NK-92 (cell line): Measurements from ENCODE around the gene OR7D2.
"Not testable (repeated sequence)": the region's sequence is repeated elsewhere in the genome, so short reads cannot be mapped to it uniquely, and the experiment has no call there.

Experiments
- DNase-seq: peaks from one replicate; lab custom pipeline; 2025; ENCODE audit not compliant: unreplicated experiment; lab: John Stamatoyannopoulos, UW

The OR7D2 gene

DNA sequence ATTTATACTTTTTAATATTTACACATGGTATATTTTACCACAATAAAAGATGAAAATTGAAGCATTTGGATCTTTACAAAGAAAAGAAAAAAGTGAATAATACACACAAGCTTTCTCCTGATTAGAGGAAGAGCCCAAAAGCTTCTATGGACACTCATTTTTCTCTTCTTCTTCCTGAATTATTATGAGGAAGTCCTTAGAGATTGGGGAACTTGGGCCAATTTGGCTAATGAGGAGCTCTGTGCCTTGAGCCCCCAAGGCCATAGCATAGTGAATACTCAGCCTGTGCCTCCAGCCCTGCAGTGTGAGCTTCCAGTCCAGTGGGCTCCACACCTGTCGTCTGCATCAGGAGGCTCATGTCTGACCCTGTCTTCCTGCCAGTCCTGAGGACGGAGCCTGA, 19.3 kb downstream of the OR7D2 start:
- DNase-seq = not testable (repeated sequence)

DNA sequence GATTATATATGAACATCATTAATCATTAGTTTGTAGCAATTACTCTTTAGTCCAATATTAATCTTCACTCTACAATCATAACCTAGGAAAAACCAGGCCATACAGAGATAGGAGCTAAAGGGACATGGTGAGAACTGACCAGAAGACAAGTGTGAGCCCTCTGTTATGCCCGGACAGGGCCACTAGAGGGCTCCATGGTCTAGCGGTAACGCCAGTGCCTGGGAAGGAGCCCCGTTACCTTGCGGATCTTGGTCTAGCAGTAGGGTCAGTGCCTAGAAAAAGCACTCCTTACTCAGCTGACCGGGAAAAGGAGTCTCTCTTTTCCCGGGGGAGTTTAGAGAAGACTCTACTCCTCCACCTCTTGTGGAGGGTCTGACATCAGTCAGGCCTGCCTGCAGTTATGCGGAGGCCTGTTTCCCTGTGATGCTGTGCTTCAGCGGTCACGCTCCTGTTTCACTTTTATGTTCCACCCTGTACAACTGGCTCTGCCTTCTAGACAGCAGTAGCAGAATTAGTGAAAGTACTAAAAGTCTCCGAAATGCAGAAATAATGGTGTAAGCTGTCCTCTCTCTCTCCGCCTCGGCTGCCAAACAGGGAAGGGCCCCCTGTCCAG, 26.8 kb downstream of the OR7D2 start:
- DNase-seq = peak; percentile 25

DNA sequence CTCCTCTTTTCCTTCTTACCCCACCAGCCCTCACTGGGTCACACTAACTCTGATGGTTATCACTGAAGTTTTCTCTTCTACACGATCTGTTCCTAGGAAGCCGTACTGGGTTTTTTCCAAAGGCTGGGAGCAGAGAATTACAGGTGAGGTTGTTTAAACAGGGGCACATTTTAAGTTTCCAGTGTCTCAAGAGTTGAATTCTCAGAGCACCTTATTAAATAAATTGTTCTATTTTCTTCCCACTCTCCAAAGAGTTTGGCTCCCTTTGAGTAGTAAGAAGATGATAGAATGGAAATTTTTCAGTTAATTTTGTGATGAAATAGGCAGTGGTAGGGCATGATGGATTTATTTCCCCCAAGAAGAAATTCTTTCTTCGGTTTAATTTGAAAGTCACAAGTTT, 40.7 kb downstream of the OR7D2 start, which contains the start of gene OR7D4:
Gene OR7D4 (minus strand): TSS at position 101 of the 400 bp plus-strand sequence. CDS start 4,752 bp downstream, outside the sequence.
- DNase-seq = no peak
